Endothelial cell of umbilical vein (primary cell): ENCODE measurements around the gene SDK2. TPM values are rescaled to one million over a fixed set of nuclear protein-coding genes. Genes with fewer than 3 reads are reported as not detected.

Source experiments
- BruUV-seq: library from RNA; stranded (reverse); fragments of 400-500 nt; replicated peaks from 2 replicates; lab custom pipeline; 2021; lab: Mats Ljungman, UMichigan
- CTCF ChIA-PET: fragments of 300-600, 350-600 bp; sonication (Branson Sonifier 250); formaldehyde crosslinking; loops from one replicate; lab custom pipeline; 2021; ENCODE audit warnings: antibody characterized with exemption, inconsistent platforms; lab: Charles Lee
- POLR2A ChIA-PET: fragments of 300-600, 350-600 bp; sonication (Branson Sonifier 250); formaldehyde crosslinking; loops from one replicate; lab custom pipeline; 2021; ENCODE audit warnings: antibody characterized with exemption, inconsistent platforms; lab: Charles Lee
- DNase-seq: peaks from one replicate; pipeline ENCODE4 v3.0.0-alpha.2; 2011; ENCODE audit warnings: low read depth, low spot score
- FAIRE-seq: peaks from 2 replicates; lab custom pipeline; 2011; peaks lifted over from hg19 to GRCh38; lab: Jason Lieb, UNC
- H2AFZ ChIP-seq: 2 replicates; pipeline ENCODE4 v1.6.0; 2012; ENCODE audit warnings: low read depth, low read length, control low read depth, inconsistent platforms
- H3K27ac ChIP-seq: 2 replicates; pipeline ENCODE4 v1.5.1; 2011; ENCODE audit warnings: low read depth, mild to moderate bottlenecking, control low read depth, low read length, moderate library complexity; ENCODE audit not compliant: insufficient read depth
- H3K27me3 ChIP-seq, 2 experiments: 2 replicates each; pipeline versions ENCODE4 v1.6.0 to v1.6.1; 2011; ENCODE audit warnings: low read length in 2 of 2, mixed read lengths in 1 of 2; ENCODE audit not compliant: control insufficient read depth in 2 of 2, insufficient read depth in 2 of 2
- H3K36me3 ChIP-seq, 2 experiments: 2 replicates in 1 of 2; 3 replicates in 1 of 2; pipeline ENCODE4 v1.5.1; 2011; ENCODE audit warnings: low read length in 2 of 2, mild to moderate bottlenecking in 1 of 2, moderate library complexity in 1 of 2; ENCODE audit not compliant: control insufficient read depth in 2 of 2, insufficient read depth in 2 of 2; ENCODE audit errors: extremely low read depth in 1 of 2
- H3K4me1 ChIP-seq: 3 replicates; pipeline ENCODE4 v1.5.1; 2011; ENCODE audit warnings: mild to moderate bottlenecking, low read length; ENCODE audit not compliant: control insufficient read depth, insufficient read depth; ENCODE audit errors: extremely low read depth
- H3K4me2 ChIP-seq: 2 replicates; pipeline ENCODE4 v1.6.1; 2011; ENCODE audit warnings: low read length, control low read depth, mixed read lengths; ENCODE audit not compliant: insufficient read depth
- H3K4me3 ChIP-seq, 3 experiments: fragments of 200-600 bp in 1 of 3; sonication (generic), shearing (Covaris generic) in 1 of 3; replicated peaks in 1 of 3; 2 replicates each; pipeline ENCODE4 v1.5.1; 2011 to 2016; ENCODE audit warnings: control low read depth in 3 of 3, low read length in 3 of 3, mild to moderate bottlenecking in 2 of 3, inconsistent platforms in 1 of 3, low read depth in 1 of 3, moderate library complexity in 1 of 3; ENCODE audit not compliant: insufficient read depth in 1 of 3
- H3K79me2 ChIP-seq: 2 replicates; pipeline ENCODE4 v1.6.0; 2012; ENCODE audit warnings: low read length, inconsistent platforms; ENCODE audit not compliant: control insufficient read depth, insufficient read depth
- H3K9ac ChIP-seq: replicated peaks from 2 replicates; pipeline ENCODE3; 2011; ENCODE audit warnings: low read length, control low read depth; ENCODE audit not compliant: insufficient read depth; ENCODE audit errors: extremely low read depth
- H3K9me1 ChIP-seq: replicated peaks from 3 replicates; pipeline ENCODE4 v1.6.0; 2011; ENCODE audit warnings: mild to moderate bottlenecking, low read length; ENCODE audit not compliant: control insufficient read depth, insufficient read depth; ENCODE audit errors: extremely low read depth
- H3K9me3 ChIP-seq: replicated peaks from 2 replicates; pipeline ENCODE4 v1.5.1; 2012; ENCODE audit warnings: low read length, inconsistent platforms; ENCODE audit not compliant: control insufficient read depth, insufficient read depth
- H4K20me1 ChIP-seq: replicated peaks from 2 replicates; pipeline ENCODE3; 2011; ENCODE audit warnings: mild to moderate bottlenecking, low read length; ENCODE audit not compliant: control insufficient read depth, insufficient read depth; ENCODE audit errors: extremely low read depth
- EZH2 ChIP-seq: IDR thresholded peaks from 2 replicates; pipeline ENCODE4 v1.6.1; 2012; ENCODE audit warnings: borderline replicate concordance, low read depth, mild to moderate bottlenecking, moderate library complexity, low read length, inconsistent platforms; ENCODE audit not compliant: severe bottlenecking
- FOS ChIP-seq: IDR thresholded peaks from 2 replicates; pipeline ENCODE4 v1.6.1; 2011; ENCODE audit warnings: mild to moderate bottlenecking, low read length, moderate library complexity, borderline replicate concordance; ENCODE audit not compliant: insufficient read depth
- GATA2 ChIP-seq: IDR thresholded peaks from 2 replicates; pipeline ENCODE4 v1.7.0; 2011; ENCODE audit warnings: low read depth, mild to moderate bottlenecking, moderate library complexity, mixed read lengths, low read length; ENCODE audit not compliant: insufficient read length, insufficient read depth
- JUN ChIP-seq: IDR thresholded peaks from 2 replicates; pipeline ENCODE4 v1.6.1; 2011; ENCODE audit warnings: borderline replicate concordance, low read depth; ENCODE audit not compliant: insufficient read length, insufficient read depth
- MYC ChIP-seq: IDR thresholded peaks from one replicate; pipeline ENCODE4 v1.6.1; 2011; ENCODE audit warnings: mild to moderate bottlenecking, low read depth, low read length
- POLR2A ChIP-seq: IDR thresholded peaks from 2 replicates; pipeline ENCODE4 v1.6.1; 2012; ENCODE audit warnings: low read depth, mild to moderate bottlenecking, control low read depth, low read length
- POLR2AphosphoS5 ChIP-seq: IDR thresholded peaks from 2 replicates; pipeline ENCODE4 v1.6.1; 2012; ENCODE audit warnings: low read depth, mild to moderate bottlenecking, control low read depth, low read length, moderate library complexity; ENCODE audit not compliant: insufficient read depth
- dilution Hi-C: fragments of 300-500 bp; cut with MboI; formaldehyde crosslinking; loops from one replicate; pipeline ENCODE4 v1.15.0; 2019; ENCODE audit warnings: low sequenced_read_pairs; ENCODE audit not compliant: extremely low pct_ligation_motif_present
- intact Hi-C: fragments of 100-400 bp; cut with micrococcal nuclease; formaldehyde crosslinking; loops from one replicate; pipeline ENCODE4 v1.10.0; 2022
- polyA plus RNA-seq, 4 experiments: library from polyadenylated mRNA; depleted of rRNA in 3 of 4; stranded (reverse) in 3 of 4; unstranded in 1 of 4; fragments of >200 nt; gene quantifications; 2 replicates each; pipeline versions ENCODE4 v1.2.1 to v1.2.3, GENCODE V29; 2011 to 2012; ENCODE audit warnings: missing spikeins in 1 of 4
- total RNA-seq: library from RNA; stranded (reverse); gene quantifications from 2 replicates; pipeline ENCODE4 v1.2.3, GENCODE V29; 2021
- TF ChIP-seq, protein P1 (sequence below), 2 donors: IDR thresholded peaks; 1 replicate in 1 of 2; 2 replicates in 1 of 2; pipeline ENCODE4 v1.5.1; 2011; ENCODE audit warnings: low read length in 2 of 2, mild to moderate bottlenecking in 2 of 2, moderate library complexity in 2 of 2, control low read depth in 1 of 2, inconsistent platforms in 1 of 2, low read depth in 1 of 2; ENCODE audit not compliant: insufficient read depth in 1 of 2; ENCODE audit errors: extremely low read depth in 1 of 2
- TF ChIP-seq, protein P2 (sequence below): IDR thresholded peaks from 2 replicates; pipeline ENCODE4 v1.6.1; 2011; ENCODE audit not compliant: insufficient read depth, insufficient read length

Gene SDK2
- total and polyA plus RNA-seq, 2 donors (not counting 3 experiments of a cell fraction or from before 2014, with no cell fraction given), result not detected

DNA sequence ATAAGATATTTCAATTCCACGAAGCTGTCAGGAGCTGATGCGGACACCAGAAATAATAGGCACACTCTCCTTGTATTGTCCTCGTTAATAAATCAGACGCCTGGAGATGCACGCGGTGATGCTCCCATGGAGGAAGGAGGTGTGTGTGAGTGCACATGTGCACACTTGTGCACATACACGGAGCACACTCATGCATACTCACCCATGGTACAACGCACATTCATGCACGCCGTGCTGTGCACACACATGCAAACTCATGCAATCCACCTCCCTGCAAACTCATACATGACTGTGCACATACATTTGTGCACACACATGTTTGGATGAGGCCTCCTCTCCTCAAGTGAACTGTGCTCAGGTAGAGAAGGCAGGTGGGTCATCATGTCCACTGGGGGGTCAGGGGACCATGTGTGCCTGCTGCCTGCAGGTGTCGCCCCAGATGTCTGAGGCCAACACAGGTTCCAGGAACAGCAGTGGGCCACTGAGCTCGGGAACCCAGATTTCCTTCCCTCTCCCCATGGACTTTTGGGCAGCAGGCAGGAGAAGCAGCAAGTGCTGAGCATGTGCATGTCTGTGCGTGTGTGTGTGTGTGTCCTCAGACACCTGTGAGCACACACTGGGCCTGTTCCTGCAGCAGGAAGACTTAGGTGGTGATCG, 165.3 kb downstream of the SDK2 start:
- Histone ChIP-seq H3K4me3 (no peak overlapping the region), H3K4me1 (no peaks in the 10 kb centered on the region), H3K9ac (no peak overlapping the region), H3K27ac (no peak overlapping the region), H3K9me1 (no peaks in the 10 kb centered on the region), H4K20me1 (no peaks in the 10 kb centered on the region), H3K9me3 (no peaks in the 10 kb centered on the region), H3K36me3 (no peaks in the 10 kb centered on the region), H3K79me2 (no peaks in the 10 kb centered on the region), H3K4me2 (no peak overlapping the region), H3K27me3 (no peaks in the 10 kb centered on the region), H2AFZ (no peak overlapping the region)
- intact Hi-C loops, result no loop called here
- ChIA-PET POLR2A (no interaction called here), CTCF (no interaction called here)
- FAIRE-seq (no peak), DNase-seq (no peak)
- no peak for TF ChIP-seq GATA2
- BruUV-seq, result no TSS peak
- dilution Hi-C loops, result no loop called here

DNA sequence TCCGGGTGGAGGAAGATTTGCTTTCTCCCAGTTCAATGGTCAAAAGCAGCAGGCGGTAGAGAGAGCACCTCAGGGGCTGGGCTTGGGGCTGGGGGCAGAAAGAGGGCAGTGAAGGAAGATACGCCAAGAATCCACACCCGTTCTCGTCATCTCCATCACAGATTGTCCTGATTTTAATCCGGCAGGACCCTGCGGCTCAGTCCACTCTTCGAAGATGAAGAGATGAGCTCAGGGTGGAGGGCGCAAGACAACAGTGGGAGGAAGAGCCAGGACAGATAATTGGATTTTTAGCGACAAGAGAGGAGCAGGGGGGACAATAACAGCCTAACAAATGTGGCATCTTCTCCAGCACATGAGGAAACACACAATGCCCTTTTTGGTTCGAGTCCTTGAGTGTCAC, 165.9 kb downstream of the SDK2 start:
- ChIA-PET POLR2A (no interaction called here), CTCF (no interaction called here)
- H3K4me3 ChIP-seq, result no peak overlapping the region
- intact Hi-C loops (no loop called here), dilution Hi-C loops (no loop called here)
- DNase-seq (no peak), FAIRE-seq (no peak)
- H3K27me3 ChIP-seq, result no peaks in the 10 kb centered on the region
- H4K20me1 ChIP-seq, result no peaks in the 10 kb centered on the region
- TF ChIP-seq, protein P1, sequence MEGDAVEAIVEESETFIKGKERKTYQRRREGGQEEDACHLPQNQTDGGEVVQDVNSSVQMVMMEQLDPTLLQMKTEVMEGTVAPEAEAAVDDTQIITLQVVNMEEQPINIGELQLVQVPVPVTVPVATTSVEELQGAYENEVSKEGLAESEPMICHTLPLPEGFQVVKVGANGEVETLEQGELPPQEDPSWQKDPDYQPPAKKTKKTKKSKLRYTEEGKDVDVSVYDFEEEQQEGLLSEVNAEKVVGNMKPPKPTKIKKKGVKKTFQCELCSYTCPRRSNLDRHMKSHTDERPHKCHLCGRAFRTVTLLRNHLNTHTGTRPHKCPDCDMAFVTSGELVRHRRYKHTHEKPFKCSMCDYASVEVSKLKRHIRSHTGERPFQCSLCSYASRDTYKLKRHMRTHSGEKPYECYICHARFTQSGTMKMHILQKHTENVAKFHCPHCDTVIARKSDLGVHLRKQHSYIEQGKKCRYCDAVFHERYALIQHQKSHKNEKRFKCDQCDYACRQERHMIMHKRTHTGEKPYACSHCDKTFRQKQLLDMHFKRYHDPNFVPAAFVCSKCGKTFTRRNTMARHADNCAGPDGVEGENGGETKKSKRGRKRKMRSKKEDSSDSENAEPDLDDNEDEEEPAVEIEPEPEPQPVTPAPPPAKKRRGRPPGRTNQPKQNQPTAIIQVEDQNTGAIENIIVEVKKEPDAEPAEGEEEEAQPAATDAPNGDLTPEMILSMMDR (IDR thresholded peaks at IDR 0.05; ENCODE audit: extremely low read depth in 1 of 2, insufficient read depth in 1 of 2, low read depth in 1 of 2, low read length in 2 of 2), result no peak
- TF ChIP-seq, protein P2, sequence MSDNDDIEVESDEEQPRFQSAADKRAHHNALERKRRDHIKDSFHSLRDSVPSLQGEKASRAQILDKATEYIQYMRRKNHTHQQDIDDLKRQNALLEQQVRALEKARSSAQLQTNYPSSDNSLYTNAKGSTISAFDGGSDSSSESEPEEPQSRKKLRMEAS, result no peak
- TF ChIP-seq FOS, result no peak
- TF ChIP-seq POLR2AphosphoS5, result no peak
- TF ChIP-seq GATA2, result no peak
- no peak for TF ChIP-seq POLR2A
- TF ChIP-seq MYC, result no peak
- no peak for TF ChIP-seq JUN
- no peak for TF ChIP-seq EZH2
- no peaks in the 10 kb centered on the region for H3K9me1 ChIP-seq
- no peaks in the 10 kb centered on the region for H3K4me1 ChIP-seq
- no peaks in the 10 kb centered on the region for H3K79me2 ChIP-seq
- BruUV-seq, result no TSS peak
- no peaks in the 10 kb centered on the region for H3K9me3 ChIP-seq
- H3K27ac ChIP-seq, result no peak overlapping the region
- no peak overlapping the region for H3K4me2 ChIP-seq
- H3K9ac ChIP-seq, result no peak overlapping the region
- H3K36me3 ChIP-seq, result no peaks in the 10 kb centered on the region
- H2AFZ ChIP-seq, result no peak overlapping the region
